ENCODE results near the gene ELOVL6. TPM values are rescaled to one million over a fixed set of nuclear protein-coding genes. Genes with fewer than 3 reads are reported as not detected.

ELOVL6 gene
- polyA plus RNA-seq, 1 experiment, result 30.7 TPM

DNA sequence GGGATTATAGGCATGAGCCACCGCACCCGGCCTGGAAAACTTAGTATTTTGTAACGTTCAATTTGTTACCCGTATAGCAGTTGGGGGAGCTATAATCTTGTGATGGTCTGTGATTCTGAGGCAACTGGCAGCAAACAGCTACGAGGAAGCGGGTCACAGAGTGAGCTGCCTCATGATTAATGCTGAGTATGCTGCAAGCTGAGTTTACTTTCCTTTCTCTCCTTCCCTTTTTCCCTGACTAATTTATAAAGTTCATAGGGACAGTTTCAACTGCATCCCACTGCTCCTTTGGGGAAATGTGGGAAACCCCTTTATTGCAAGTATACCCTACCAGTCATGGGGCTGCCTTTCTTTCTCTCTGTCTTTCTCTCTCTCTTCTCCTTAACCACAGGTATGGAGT is 17.7 kb upstream of the ELOVL6 start:
- TF ChIP-seq, protein P1, sequence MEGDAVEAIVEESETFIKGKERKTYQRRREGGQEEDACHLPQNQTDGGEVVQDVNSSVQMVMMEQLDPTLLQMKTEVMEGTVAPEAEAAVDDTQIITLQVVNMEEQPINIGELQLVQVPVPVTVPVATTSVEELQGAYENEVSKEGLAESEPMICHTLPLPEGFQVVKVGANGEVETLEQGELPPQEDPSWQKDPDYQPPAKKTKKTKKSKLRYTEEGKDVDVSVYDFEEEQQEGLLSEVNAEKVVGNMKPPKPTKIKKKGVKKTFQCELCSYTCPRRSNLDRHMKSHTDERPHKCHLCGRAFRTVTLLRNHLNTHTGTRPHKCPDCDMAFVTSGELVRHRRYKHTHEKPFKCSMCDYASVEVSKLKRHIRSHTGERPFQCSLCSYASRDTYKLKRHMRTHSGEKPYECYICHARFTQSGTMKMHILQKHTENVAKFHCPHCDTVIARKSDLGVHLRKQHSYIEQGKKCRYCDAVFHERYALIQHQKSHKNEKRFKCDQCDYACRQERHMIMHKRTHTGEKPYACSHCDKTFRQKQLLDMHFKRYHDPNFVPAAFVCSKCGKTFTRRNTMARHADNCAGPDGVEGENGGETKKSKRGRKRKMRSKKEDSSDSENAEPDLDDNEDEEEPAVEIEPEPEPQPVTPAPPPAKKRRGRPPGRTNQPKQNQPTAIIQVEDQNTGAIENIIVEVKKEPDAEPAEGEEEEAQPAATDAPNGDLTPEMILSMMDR (IDR thresholded peaks at IDR 0.05; ENCODE audit: low read depth, low read length), result no peak
- ChIA-PET POLR2A (no interaction called here), CTCF (interaction anchor here (2.1 kb wide), 1 partner anchor 293 kb away, joined by 6 read pairs; no protein-coding TSS in a partner anchor)
- DNase-seq (ENCODE audit: low read depth, low spot score), result no peak
- Histone ChIP-seq H3K27me3 (ENCODE audit: control insufficient read depth, insufficient read depth, low read length) (peaks cover 8% of the 10 kb centered on the region), H3K4me3 (ENCODE audit: low read depth, low read length) (no peak overlapping the region), H3K27ac (ENCODE audit: low read depth, low read length) (no peak overlapping the region), H3K9me3 (ENCODE audit: control insufficient read depth, insufficient read depth, low read length) (no peaks in the 10 kb centered on the region)

DNA sequence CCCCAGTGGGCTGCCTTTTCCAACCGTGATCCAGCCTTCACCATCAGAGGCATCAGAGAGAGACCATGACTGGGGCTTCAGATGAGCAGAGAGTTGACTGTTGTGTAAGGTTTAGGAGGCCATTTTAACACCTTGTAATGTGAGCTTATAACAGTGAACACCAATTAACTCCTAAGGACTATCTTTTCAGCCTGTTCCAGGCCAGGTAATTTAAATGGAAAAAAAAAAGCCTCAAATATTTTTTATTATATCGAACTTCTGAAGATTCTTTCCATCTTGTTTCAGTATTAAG is 13.3 kb upstream of the ELOVL6 start:
- Histone ChIP-seq H3K27me3 (ENCODE audit: control insufficient read depth, insufficient read depth, low read length) (no peaks in the 10 kb centered on the region), H3K9me3 (ENCODE audit: control insufficient read depth, insufficient read depth, low read length) (no peaks in the 10 kb centered on the region), H3K27ac (ENCODE audit: low read depth, low read length) (no peak overlapping the region), H3K4me3 (ENCODE audit: low read depth, low read length) (no peak overlapping the region)
- TF ChIP-seq, protein P1 (IDR thresholded peaks at IDR 0.05; ENCODE audit: low read depth, low read length), result no peak
- no peak for DNase-seq (ENCODE audit: low read depth, low spot score)
- POLR2A ChIA-PET, result no interaction called here
- CTCF ChIA-PET, result interaction anchor here (0.6 to 2.4 kb wide), 16 partner anchors 9 to 1643 kb away, joined by 3 to 28 read pairs (median 4); partner anchors contain the start of gene ELOVL6

DNA sequence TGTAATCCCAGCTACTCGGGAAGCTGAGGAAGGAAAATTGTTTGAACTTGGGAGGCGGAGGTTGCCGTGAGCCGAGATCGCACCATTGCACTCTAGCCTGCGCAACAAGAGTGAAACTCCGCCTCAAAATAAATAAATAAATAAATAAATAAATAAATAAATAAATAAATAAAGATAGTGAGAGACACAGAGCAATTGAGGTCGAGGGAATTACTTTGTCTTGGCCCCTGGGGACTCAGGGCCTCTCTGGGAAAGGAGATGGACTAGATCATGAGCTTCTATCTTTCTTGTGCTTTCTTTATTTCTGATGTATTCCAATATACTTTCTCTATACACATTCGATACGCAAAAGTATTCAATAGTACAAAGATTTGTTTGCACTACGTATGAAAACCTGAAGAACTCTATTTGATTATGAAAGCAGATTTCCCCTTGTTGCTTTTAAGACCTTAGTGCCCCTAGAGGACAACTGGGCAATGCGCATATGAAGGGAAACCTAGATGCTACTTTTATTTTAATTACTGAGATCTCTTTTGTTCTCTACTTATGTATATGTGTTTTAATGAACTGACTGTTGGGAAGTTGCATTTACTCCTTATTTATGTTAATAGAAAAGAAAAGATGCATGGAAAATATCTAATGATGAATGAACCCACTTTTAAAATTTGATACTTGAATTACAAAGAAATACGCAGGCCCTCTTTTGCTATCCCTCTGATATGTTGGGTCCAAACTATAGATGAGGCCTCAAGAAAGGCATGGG is 12.8 kb upstream of the ELOVL6 start:
- ChIA-PET CTCF (interaction anchor here (0.6 to 2.4 kb wide), 22 partner anchors 8 to 1643 kb away, joined by 3 to 28 read pairs (median 4); partner anchors contain the start of gene ELOVL6), POLR2A (no interaction called here)
- no peak for DNase-seq (ENCODE audit: low read depth, low spot score)
- no peaks in the 10 kb centered on the region for H3K9me3 ChIP-seq (ENCODE audit: control insufficient read depth, insufficient read depth, low read length)
- no peak overlapping the region for H3K4me3 ChIP-seq (ENCODE audit: low read depth, low read length)
- H3K27me3 ChIP-seq (ENCODE audit: control insufficient read depth, insufficient read depth, low read length), result no peaks in the 10 kb centered on the region
- TF ChIP-seq, protein P1 (IDR thresholded peaks at IDR 0.05; ENCODE audit: low read depth, low read length), result peak; percentile 90
- H3K27ac ChIP-seq (ENCODE audit: low read depth, low read length), result no peak overlapping the region

DNA sequence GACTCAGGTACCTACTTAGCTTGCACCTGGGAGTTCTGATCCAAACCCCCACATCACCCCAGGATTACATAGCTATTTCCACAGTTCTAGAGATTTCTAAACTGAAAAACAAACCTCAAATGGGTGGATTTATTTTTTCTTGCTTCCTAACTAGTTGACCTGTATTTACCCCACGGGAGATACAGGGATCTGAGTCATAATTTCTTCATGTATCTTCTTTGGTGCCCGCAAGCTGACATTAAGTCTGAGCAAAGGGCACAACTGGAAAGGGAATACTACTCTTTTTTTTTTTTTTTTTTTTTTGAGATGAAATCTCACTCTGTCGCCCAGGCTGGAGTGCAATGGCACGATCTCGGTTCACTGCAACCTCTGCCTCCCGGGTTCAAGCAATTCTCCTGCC is 10.0 kb upstream of the ELOVL6 start:
- Histone ChIP-seq H3K27me3 (ENCODE audit: control insufficient read depth, insufficient read depth, low read length) (no peaks in the 10 kb centered on the region), H3K27ac (ENCODE audit: low read depth, low read length) (no peak overlapping the region), H3K9me3 (ENCODE audit: control insufficient read depth, insufficient read depth, low read length) (no peaks in the 10 kb centered on the region), H3K4me3 (ENCODE audit: low read depth, low read length) (no peak overlapping the region)
- POLR2A ChIA-PET, result no interaction called here
- TF ChIP-seq, protein P1 (IDR thresholded peaks at IDR 0.05; ENCODE audit: low read depth, low read length), result no peak
- CTCF ChIA-PET, result interaction anchor here (0.8 to 1.4 kb wide), 4 partner anchors 9 to 210 kb away, joined by 3 to 12 read pairs (median 4); no protein-coding TSS in a partner anchor
- no peak for DNase-seq (ENCODE audit: low read depth, low spot score)

DNA sequence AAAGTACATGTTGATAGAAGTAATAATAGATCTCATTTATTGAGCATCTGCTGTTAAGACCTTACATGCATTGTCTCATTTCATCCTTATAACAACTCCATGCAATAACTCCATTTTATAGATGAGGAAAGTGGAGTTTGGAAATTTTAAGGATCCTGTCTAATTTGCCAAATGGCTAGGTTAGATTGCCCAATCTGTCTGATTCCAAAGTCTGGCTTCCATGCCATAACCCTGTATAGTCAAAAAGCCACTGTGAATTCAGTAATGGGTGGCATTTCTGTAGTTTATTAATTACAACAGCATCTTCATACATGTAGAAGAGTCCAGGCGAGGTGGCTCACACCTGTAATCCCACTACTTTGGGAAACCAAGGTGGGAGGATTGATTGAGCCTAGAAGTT is 8.8 kb upstream of the ELOVL6 start:
- no peak for DNase-seq (ENCODE audit: low read depth, low spot score)
- no peak overlapping the region for H3K27ac ChIP-seq (ENCODE audit: low read depth, low read length)
- ChIA-PET CTCF (interaction anchor here (1.4 kb wide), 1 partner anchor 157 kb away, joined by 5 read pairs; no protein-coding TSS in a partner anchor), POLR2A (interaction anchor here (0.7 kb wide), 1 partner anchor 127 kb away, joined by 3 read pairs; no protein-coding TSS in a partner anchor)
- TF ChIP-seq, protein P1 (IDR thresholded peaks at IDR 0.05; ENCODE audit: low read depth, low read length), result no peak
- no peak overlapping the region for H3K4me3 ChIP-seq (ENCODE audit: low read depth, low read length)
- no peaks in the 10 kb centered on the region for H3K27me3 ChIP-seq (ENCODE audit: control insufficient read depth, insufficient read depth, low read length)
- H3K9me3 ChIP-seq (ENCODE audit: control insufficient read depth, insufficient read depth, low read length), result no peaks in the 10 kb centered on the region

Data from AG04450 (cell line).